NCI-H2196 treated with DMSO at 0.1 percent for 48 hours (cell line): Measurements from ENCODE around the gene NR1H2.

Experiments used
- DNase-seq: peaks from one replicate; lab custom pipeline; 2025; ENCODE audit not compliant: unreplicated experiment; lab: John Stamatoyannopoulos, UW

The NR1H2 gene

DNA sequence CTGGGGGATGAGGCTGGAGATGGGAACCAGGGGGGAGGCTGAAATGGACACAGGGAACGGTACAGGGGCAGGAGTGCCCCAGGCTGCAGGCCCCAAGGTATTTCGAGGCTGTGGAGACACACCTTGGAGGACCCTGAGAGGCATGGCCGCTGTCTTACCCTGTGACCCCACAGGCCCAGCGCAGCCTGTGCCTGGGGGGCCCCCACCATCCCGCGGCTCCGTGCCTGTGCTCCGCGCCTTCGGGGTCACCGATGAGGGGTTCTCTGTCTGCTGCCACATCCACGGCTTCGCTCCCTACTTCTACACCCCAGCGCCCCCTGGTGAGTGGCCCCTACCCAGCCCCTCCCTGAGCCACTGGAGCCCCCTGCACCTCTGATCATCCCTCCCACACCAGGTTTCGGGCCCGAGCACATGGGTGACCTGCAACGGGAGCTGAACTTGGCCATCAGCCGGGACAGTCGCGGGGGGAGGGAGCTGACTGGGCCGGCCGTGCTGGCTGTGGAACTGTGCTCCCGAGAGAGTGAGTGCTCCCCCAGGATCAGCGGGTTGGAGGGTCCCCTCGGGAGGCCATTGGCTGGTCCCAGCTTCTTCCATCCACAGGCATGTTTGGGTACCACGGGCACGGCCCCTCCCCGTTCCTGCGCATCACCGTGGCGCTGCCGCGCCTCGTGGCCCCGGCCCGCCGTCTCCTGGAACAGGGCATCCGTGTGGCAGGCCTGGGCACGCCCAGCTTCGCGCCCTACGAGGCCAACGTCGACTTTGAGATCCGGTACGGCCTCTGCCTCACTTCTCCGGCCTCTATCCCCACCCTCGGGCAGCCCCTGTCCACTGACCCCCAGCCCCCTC, 25.6 kb downstream of the NR1H2 start:
- DNase-seq, result no peak

DNA sequence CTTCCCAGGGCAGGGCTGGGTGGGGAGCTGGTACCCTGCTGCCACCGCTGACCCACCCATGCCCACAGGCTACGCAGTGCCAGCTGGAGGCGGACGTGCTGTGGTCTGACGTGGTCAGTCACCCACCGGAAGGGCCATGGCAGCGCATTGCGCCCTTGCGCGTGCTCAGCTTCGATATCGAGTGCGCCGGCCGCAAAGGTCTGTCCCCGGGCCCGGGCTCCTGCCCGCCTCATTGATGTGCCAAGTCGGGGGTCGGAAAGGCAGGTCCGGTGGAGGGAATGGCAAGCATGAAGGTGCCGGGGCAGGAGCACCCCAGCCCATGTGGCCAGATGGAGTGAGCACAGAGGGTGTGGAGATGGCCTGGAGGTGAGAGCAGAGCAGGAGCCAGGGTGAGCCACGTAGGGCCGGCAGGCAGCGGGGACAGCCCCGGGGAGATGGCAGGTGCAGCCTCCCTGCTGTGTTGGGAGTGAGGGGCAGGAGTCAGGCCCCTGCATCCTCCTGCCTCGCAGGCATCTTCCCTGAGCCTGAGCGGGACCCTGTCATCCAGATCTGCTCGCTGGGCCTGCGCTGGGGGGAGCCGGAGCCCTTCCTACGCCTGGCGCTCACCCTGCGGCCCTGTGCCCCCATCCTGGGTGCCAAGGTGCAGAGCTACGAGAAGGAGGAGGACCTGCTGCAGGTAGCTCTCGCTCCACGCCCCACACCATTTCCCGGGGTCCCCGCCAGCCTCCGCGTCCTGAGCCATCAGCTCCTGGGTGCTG, 26.5 kb downstream of the NR1H2 start:
- no peak for DNase-seq

GRCh38 chr19:50406156-50406820, 30.0 kb downstream of the NR1H2 start:
- no peak for DNase-seq

DNA sequence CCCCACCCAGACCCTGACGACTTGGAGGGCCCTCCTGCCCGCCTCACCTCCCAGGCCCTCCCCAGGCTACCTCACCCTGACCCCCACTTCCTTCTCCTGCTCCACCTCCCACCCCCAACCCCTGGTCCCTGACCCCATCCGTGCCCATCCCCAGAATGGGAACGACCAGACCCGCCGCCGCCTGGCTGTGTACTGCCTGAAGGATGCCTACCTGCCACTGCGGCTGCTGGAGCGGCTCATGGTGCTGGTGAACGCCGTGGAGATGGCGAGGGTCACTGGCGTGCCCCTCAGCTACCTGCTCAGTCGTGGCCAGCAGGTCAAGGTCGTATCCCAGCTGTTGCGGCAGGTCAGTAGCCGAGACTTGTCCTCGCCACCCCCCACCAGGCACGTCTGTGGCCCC, 30.6 kb downstream of the NR1H2 start:
- DNase-seq, result no peak

DNA sequence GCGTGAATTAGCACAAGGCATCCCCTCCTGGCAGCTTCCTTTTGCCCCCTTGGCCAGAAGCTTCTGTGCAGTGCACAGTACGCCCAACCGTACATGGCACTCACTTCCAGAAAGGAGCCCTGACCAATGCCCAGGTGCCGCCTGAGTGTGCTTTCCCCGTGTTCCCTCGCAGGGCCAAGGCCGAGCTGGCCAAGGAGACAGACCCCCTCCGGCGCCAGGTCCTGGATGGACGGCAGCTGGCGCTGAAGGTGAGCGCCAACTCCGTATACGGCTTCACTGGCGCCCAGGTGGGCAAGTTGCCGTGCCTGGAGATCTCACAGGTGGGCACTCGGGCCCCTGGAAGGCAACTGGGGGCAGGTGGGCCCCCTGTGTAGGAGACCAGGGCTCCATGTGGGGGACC, 33.1 kb downstream of the NR1H2 start:
- DNase-seq, result no peak

DNA sequence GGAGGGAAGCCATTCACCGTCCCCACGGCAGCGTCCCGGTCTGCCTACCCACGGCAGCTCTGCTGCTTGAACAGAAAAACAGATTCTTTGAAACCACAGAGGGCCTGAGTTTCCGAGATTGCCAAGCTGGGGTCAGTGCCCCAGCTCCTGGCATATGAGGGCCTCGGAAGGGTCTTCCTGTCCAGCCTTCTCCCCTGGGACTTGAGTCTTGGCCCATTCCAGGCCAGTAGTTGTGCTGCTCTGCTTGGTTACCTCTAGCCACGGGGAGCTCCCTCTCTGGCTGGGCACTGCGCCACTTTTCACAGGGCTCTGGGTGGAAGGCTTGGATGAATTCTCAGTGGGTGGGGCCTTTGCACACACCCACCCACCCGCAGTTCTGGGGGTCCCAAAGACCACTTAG, 33.9 kb downstream of the NR1H2 start:
- no peak for DNase-seq

- no peak for DNase-seq
Observed at GRCh38 chr19:50412419-50412818, 36.2 kb downstream of the NR1H2 start.

DNA sequence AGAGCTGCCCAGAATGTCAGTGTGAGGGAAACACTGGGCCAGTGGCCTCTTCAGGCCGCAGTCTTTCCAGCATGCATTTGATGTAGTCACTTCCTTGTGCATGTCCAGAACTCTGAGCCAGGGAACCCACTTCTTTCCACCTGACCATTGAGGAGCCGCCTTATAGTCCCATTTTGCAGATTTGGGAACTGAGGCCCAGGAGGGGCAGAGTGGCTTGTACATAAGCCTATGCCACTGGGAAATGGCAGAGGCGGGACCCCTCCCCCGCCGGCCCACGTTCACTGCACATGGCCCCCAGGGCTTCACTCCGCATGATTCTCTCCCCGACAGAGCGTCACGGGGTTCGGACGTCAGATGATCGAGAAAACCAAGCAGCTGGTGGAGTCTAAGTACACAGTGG, 36.8 kb downstream of the NR1H2 start:
- no peak for DNase-seq

DNA sequence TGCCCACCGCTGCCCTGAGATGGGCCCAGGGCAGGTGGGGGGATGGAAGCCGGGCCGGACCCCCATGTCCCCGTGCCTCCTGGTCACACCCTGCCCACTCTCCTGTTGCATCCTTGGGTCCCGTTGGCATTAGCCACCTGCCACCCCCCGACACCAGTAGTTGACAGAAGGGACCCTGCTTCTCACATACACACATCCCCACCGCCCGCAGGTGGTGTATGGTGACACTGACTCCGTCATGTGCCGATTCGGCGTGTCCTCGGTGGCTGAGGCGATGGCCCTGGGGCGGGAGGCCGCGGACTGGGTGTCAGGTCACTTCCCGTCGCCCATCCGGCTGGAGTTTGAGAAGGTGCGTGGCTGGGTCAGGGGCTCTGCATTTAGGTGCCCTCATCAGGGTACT, 37.3 kb downstream of the NR1H2 start:
- no peak for DNase-seq

- no peak for DNase-seq
Observed at GRCh38 chr19:50414864-50415660, 38.8 kb downstream of the NR1H2 start.

DNA sequence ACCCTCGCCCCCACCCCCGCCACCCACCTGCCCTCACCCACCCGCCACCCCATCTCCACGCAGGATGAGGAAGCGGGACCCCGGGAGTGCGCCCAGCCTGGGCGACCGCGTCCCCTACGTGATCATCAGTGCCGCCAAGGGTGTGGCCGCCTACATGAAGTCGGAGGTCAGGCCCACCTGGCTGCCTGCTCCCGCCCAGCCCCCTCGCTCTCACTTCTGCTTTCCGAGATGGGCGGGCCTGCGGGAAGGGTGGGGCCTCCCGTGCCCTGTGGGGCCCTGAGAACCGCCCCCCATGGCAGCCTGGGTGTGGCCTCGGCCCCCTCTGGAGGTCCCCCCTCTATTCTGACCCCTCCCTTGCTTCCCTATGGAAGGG, 39.4 kb downstream of the NR1H2 start:
- DNase-seq, result no peak

DNA sequence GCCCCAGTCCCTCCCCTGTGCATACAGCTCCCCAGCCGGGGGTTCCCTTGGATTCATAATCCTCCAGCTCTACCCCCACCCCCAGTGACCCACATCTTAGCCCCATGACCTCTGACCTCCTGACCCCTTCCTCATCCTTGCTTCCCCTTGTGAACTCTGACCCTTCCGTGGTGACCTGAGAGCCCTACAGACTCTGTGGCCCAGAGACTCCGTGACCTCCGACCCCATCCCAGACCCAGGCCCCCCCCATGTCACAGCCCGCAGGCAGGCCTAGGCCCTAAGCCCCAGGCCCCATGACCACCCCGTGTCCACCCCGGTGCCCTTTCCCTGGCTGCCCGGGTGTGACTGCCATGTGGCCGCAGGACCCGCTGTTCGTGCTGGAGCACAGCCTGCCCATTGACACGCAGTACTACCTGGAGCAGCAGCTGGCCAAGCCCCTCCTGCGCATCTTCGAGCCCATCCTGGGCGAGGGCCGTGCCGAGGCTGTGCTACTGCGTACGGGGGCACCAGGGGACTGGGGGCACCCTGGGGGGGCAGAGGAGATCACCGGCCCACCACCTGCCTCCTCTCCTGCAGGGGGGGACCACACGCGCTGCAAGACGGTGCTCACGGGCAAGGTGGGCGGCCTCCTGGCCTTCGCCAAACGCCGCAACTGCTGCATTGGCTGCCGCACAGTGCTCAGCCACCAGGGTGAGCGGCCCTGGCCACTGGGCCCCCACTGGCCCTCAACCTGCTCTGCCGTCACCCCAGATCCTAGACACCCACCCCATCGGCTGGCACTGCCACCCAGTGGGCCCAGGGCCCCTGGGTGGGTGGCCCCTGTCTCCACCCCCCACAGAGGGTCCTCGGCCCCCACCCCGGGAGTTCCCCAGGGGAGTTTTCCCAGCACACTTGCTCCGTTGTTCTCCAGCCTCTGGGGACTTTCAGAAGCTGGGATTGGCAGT, 40.0 kb downstream of the NR1H2 start:
- DNase-seq, result no peak

DNA sequence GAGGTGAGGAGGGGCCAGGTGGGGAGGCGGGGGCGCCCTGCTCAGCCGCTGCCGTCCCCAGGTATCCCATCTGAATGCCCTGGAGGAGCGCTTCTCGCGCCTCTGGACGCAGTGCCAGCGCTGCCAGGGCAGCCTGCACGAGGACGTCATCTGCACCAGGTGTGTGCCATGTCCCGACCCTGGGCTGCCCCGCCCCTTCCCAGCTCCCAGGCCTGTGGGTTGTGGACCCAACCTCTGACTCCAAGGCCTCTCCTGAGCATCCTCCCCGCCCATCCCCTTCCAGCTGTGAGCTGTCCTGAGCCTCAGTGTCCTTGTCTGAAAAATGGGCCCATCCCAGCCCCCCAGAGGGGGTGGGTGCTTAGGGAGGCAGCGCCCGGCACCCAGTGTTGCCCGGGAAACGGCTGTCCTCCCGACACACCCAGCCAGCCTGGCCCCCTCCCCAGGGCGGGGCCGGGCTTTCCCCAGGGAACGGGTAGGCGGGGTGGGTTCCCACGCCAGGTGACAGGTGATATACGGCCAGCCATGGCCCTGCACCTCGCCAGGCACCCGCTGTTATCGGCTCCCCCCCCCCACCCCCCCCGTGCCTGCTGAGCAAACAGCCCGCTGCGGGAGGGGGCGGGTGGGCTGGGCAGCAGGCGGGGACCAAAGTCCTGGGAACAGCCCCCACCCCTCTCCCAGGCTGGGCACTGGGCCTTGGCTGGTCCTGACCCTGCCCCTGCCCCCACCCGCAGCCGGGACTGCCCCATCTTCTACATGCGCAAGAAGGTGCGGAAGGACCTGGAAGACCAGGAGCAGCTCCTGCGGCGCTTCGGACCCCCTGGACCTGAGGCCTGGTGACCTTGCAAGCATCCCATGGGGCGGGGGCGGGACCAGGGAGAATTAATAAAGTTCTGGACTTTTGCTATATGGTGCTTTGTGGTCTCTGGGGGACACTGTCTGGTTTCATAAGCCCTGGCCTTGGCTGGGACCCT, 41.1 kb downstream of the NR1H2 start:
- no peak for DNase-seq

GRCh38 chr19:50418176-50419021, 42.1 kb downstream of the NR1H2 start, which contains the start of gene SPIB:
SPIB (plus strand) TSS chr19:50418938; CDS start chr19:50418963, 25 bp downstream.
- DNase-seq, result no peak

DNA sequence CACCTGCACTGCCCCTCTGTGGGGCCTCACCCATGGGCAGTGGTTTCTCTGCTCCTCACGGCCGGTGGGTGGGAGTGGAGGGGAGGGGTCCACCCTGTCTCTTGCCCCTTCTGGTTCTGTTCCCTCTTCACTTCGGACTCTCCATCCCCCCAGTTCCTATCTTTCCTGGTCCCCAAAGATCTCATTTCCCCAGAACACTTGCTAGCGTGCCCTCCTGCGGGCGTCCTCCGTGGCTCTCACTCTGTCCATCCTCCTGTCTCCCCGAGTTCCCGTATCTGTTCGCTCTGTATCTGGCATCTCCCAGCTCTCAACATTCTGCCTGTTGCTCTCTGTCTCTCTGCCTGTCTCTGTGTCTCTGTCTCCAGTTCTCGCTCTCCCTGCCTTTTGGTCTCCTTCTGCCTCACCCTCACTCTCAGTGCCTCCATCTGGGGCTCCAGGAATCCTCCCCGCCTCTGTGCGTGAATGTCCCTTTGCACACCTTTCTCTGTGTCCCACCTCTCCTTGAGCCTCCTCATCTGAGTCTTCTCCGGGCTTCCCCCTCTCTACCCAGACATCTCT, 42.8 kb downstream of the NR1H2 start:
- DNase-seq, result no peak

- no peak for DNase-seq
Observed at GRCh38 chr19:50419580-50420035, 43.4 kb downstream of the NR1H2 start.

GRCh38 chr19:50420127-50420526, 43.9 kb downstream of the NR1H2 start:
- DNase-seq, result no peak
